HepG2 (cell line): ENCODE measurements around the gene SYMPK. TPM values are rescaled to one million over a fixed set of nuclear protein-coding genes. Genes with fewer than 3 reads are reported as not detected.

Experiments used
- AGO1 ChIP-seq: fragments of 200-400 bp; formaldehyde crosslinking; IDR thresholded peaks from 2 replicates; pipeline ENCODE4 v1.6.1; 2017; ENCODE audit warnings: mild to moderate bottlenecking, low read depth, low read length, moderate library complexity; ENCODE audit not compliant: poor library complexity, severe bottlenecking
- HMG20A ChIP-seq: IDR thresholded peaks from 2 replicates; pipeline ENCODE4 v1.6.1; 2016; ENCODE audit warnings: borderline replicate concordance
- MEIS2 ChIP-seq: sonication (generic); formaldehyde crosslinking; IDR thresholded peaks from 2 replicates; pipeline ENCODE4 v1.9.0; 2021; ENCODE audit warnings: mild to moderate bottlenecking, missing genetic modification reagents
- PBX3 ChIP-seq: sonication (generic); formaldehyde crosslinking; IDR thresholded peaks from 2 replicates; pipeline ENCODE4 v1.8.1; 2023; ENCODE audit warnings: missing genetic modification reagents, inconsistent platforms, borderline replicate concordance
- PHF20 ChIP-seq: sonication (generic); formaldehyde crosslinking; IDR thresholded peaks from 2 replicates; pipeline ENCODE4 v1.5.0; 2020; ENCODE audit warnings: mild to moderate bottlenecking, missing genetic modification reagents
- REL ChIP-seq: sonication (generic); formaldehyde crosslinking; conservative IDR thresholded peaks from 2 replicates; pipeline ENCODE4 v1.8.0; 2022; ENCODE audit warnings: mild to moderate bottlenecking, missing genetic modification reagents, moderate library complexity
- SMAD9 ChIP-seq: sonication (generic); formaldehyde crosslinking; IDR thresholded peaks from 2 replicates; pipeline ENCODE4 v1.5.1; 2020; ENCODE audit warnings: mild to moderate bottlenecking, missing genetic modification reagents
- SNRNP70 ChIP-seq: fragments of 200-400 bp; formaldehyde crosslinking; IDR thresholded peaks from 2 replicates; pipeline ENCODE4 v1.6.1; 2017; ENCODE audit warnings: mild to moderate bottlenecking, low read depth, low read length, moderate library complexity
- SOX5 ChIP-seq: IDR thresholded peaks from 2 replicates; pipeline ENCODE4 v1.6.1; 2016; ENCODE audit warnings: borderline replicate concordance
- TBL1XR1 ChIP-seq: fragments of 150-350 bp; IDR thresholded peaks from 2 replicates; pipeline ENCODE4 v1.6.1; 2014; ENCODE audit warnings: borderline replicate concordance, low read length; ENCODE audit not compliant: partially characterized antibody
- ZFP37 ChIP-seq: sonication (generic); formaldehyde crosslinking; IDR thresholded peaks from 2 replicates; pipeline ENCODE4 v1.4.0; 2020; ENCODE audit warnings: missing genetic modification reagents, borderline replicate concordance
- ZNF136 ChIP-seq: sonication (generic); formaldehyde crosslinking; IDR thresholded peaks from 2 replicates; pipeline ENCODE4 v1.8.1; 2022; ENCODE audit warnings: low read depth, mild to moderate bottlenecking, moderate library complexity, missing genetic modification reagents
- ZNF296 ChIP-seq: sonication (generic); formaldehyde crosslinking; conservative IDR thresholded peaks from 2 replicates; pipeline ENCODE4 v1.5.0; 2020; ENCODE audit warnings: mild to moderate bottlenecking, missing genetic modification reagents
- ZNF550 ChIP-seq: sonication (generic); formaldehyde crosslinking; IDR thresholded peaks from 2 replicates; pipeline ENCODE4 v1.4.0; 2020; ENCODE audit warnings: mild to moderate bottlenecking, missing genetic modification reagents, borderline replicate concordance
- ZNF644 ChIP-seq: IDR thresholded peaks from 2 replicates; pipeline ENCODE4 v1.6.1; 2016; ENCODE audit warnings: low read depth
- ZNF772 ChIP-seq: sonication (generic); formaldehyde crosslinking; IDR thresholded peaks from 2 replicates; pipeline ENCODE4 v1.5.0; 2020; ENCODE audit warnings: mild to moderate bottlenecking, missing genetic modification reagents
- polyA plus RNA-seq, 8 experiments: library from polyadenylated mRNA; depleted of rRNA in 3 of 8; stranded (reverse) in 7 of 8; unstranded in 1 of 8; fragments of >200 nt; fragmentation: Illumina TruSeq in 4 of 8; extraction: Trizol in 4 of 8; gene quantifications; 2 replicates each; pipeline versions ENCODE4 v1.2.1 to v1.2.3, GENCODE V29; 2011 to 2016; ENCODE audit warnings: low read depth in 4 of 8, missing spikeins in 1 of 8, mixed read lengths in 1 of 8; ENCODE audit not compliant: insufficient read depth in 1 of 8
- total RNA-seq, 5 experiments: library from RNA; depleted of rRNA; stranded (reverse); fragments of >200 nt; fragmentation: Illumina TruSeq; extraction: Trizol; gene quantifications; 2 replicates each; pipeline ENCODE4 v1.2.3, GENCODE V29; 2016; ENCODE audit warnings: low read depth in 1 of 5
- TF ChIP-seq, protein P1 (sequence below): sonication (generic); formaldehyde crosslinking; IDR thresholded peaks from 2 replicates; pipeline ENCODE4 v1.9.0; 2021; ENCODE audit warnings: missing genetic modification reagents, mild to moderate bottlenecking, borderline replicate concordance
- TF ChIP-seq, protein P2 (sequence below): sonication (generic); formaldehyde crosslinking; IDR thresholded peaks from 2 replicates; pipeline ENCODE4 v1.9.0; 2022; ENCODE audit warnings: low read depth, missing genetic modification reagents
- TF ChIP-seq, protein P3 (sequence below): sonication (generic); formaldehyde crosslinking; IDR thresholded peaks from 2 replicates; pipeline ENCODE4 v1.8.1; 2023; ENCODE audit warnings: mild to moderate bottlenecking, moderate library complexity, missing genetic modification reagents

The SYMPK gene
- total and polyA plus RNA-seq, 2 of the 13 experiments (the other 11 are each of a cell fraction or from before 2014, with no cell fraction given), result 21.9 to 55.7 TPM

DNA sequence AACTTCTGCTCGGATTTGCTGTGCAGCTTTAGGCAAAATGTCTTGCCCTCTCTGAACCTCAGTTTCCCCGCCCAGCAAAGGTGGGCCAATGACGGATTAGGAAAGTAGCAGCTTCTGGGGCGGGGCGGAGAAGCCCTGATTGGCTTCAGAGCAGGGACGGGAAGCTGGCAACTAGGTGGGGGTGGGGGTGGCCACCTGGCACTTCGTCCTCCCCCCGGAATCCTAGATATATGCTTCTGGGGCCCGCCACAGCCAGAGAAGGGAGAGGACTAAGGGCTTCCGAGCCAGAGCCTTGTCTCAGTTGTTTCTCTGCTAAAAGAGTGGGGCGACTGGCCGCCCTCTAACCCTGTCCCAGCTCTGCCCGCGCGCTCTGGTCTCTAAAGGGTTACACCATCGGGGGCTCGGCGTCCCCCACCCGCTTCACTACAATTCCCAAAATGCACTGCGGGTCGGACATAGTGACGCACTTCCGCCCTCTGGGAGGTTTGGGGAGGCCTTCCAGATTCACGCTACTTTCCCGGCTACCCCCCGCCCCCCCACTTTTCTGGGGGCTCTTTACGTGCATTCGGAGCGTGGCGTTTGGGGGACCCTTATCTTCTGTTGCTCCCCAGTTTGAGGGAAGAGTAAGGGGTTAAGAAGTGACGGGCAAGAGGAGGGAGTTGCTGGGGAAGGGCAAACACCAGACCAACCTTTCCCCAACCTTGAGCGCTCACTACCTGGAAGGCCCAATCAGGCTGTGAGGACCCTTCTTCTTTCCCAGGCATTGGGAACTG is 23.7 kb upstream of the SYMPK start (continued):
- TF ChIP-seq PHF20 (CRISPR knock-in tag) (peak; percentile 28; the same call in 1 of the 2 replicates), PBX3 (CRISPR knock-in tag) (no peak), ZFP37 (CRISPR knock-in tag) (0 out of 2 replicates have a peak, but pooled peaks have one; percentile 68), HMG20A (CRISPR knock-in tag) (no peak), SMAD9 (CRISPR knock-in tag) (no peak), SNRNP70 (no peak), AGO1 (peak; percentile 95), SOX5 (CRISPR knock-in tag) (no peak), ZNF772 (CRISPR knock-in tag) (no peak), ZNF296 (CRISPR knock-in tag) (no peak), ZNF550 (CRISPR knock-in tag) (no peak), ZNF644 (CRISPR knock-in tag) (no peak), TBL1XR1 (peak; percentile 44), MEIS2 (CRISPR knock-in tag) (peak; percentile 86; the same call in 1 of the 2 replicates), ZNF136 (CRISPR knock-in tag) (no peak), REL (CRISPR knock-in tag) (no peak)
- TF ChIP-seq, protein P1, sequence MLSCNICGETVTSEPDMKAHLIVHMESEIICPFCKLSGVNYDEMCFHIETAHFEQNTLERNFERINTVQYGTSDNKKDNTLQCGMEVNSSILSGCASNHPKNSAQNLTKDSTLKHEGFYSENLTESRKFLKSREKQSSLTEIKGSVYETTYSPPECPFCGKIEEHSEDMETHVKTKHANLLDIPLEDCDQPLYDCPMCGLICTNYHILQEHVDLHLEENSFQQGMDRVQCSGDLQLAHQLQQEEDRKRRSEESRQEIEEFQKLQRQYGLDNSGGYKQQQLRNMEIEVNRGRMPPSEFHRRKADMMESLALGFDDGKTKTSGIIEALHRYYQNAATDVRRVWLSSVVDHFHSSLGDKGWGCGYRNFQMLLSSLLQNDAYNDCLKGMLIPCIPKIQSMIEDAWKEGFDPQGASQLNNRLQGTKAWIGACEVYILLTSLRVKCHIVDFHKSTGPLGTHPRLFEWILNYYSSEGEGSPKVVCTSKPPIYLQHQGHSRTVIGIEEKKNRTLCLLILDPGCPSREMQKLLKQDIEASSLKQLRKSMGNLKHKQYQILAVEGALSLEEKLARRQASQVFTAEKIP (CRISPR knock-in tag), result no peak
- TF ChIP-seq, protein P2, sequence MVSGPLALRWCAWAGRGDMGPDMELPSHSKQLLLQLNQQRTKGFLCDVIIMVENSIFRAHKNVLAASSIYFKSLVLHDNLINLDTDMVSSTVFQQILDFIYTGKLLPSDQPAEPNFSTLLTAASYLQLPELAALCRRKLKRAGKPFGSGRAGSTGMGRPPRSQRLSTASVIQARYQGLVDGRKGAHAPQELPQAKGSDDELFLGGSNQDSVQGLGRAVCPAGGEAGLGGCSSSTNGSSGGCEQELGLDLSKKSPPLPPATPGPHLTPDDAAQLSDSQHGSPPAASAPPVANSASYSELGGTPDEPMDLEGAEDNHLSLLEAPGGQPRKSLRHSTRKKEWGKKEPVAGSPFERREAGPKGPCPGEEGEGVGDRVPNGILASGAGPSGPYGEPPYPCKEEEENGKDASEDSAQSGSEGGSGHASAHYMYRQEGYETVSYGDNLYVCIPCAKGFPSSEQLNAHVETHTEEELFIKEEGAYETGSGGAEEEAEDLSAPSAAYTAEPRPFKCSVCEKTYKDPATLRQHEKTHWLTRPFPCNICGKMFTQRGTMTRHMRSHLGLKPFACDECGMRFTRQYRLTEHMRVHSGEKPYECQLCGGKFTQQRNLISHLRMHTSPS (CRISPR knock-in tag), result no peak
- TF ChIP-seq, protein P3, sequence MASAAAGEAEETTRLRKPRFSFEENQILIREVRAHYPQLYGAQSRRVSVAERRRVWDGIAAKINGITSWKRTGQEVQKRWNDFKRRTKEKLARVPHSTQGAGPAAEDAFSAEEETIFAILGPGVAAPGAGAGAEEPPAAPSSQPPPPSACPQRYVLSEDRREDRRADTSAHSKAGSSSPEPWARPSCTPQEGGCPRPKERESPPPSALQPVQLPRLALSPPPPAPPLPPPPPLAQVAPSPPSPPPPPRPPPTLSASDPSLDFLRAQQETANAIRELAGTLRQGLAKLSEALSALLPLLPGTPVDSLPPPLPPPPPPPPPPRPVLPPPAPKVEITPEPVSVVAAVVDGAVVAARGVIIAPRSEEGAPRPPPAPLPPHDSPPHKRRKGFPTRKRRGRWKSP, result 0 out of 2 replicates have a peak, but pooled peaks have one; percentile 66
